ENCODE data around the gene AGTRAP.

AGTRAP gene

GRCh38 chr1:11752359-11753088, 16.6 kb downstream of the AGTRAP start:
- TF ChIP-seq POLR2A (IDR thresholded peaks at IDR 0.05; ENCODE audit: low read depth, low read length) = no peak
- no peak for TF ChIP-seq TAF1 (IDR thresholded peaks at IDR 0.05; ENCODE audit: borderline replicate concordance, low read depth, low read length)
- no peak for TF ChIP-seq POLR2AphosphoS5 (IDR thresholded peaks at IDR 0.05; ENCODE audit: low read depth, low read length)
- FAIRE-seq = no peak
- DNase-seq (ENCODE audit: insufficient read length) = no peak

- FAIRE-seq (no peak), DNase-seq (ENCODE audit: insufficient read length) (no peak)
- TF ChIP-seq POLR2A (IDR thresholded peaks at IDR 0.05; ENCODE audit: low read depth, low read length) (no peak), POLR2AphosphoS5 (IDR thresholded peaks at IDR 0.05; ENCODE audit: low read depth, low read length) (no peak), TAF1 (IDR thresholded peaks at IDR 0.05; ENCODE audit: borderline replicate concordance, low read depth, low read length) (no peak)
These were observed 17.7 kb downstream of the AGTRAP start for GRCh38 chr1:11753555-11754208.

- TF ChIP-seq POLR2AphosphoS5 (IDR thresholded peaks at IDR 0.05; ENCODE audit: low read depth, low read length) (no peak), POLR2A (IDR thresholded peaks at IDR 0.05; ENCODE audit: low read depth, low read length) (no peak), TAF1 (IDR thresholded peaks at IDR 0.05; ENCODE audit: borderline replicate concordance, low read depth, low read length) (no peak)
- DNase-seq (ENCODE audit: insufficient read length) = no peak
- FAIRE-seq = no peak
These were observed 21.1 kb downstream of the AGTRAP start for GRCh38 chr1:11757047-11757446.

GRCh38 chr1:11759791-11760190, 23.9 kb downstream of the AGTRAP start:
- TF ChIP-seq POLR2AphosphoS5 (IDR thresholded peaks at IDR 0.05; ENCODE audit: low read depth, low read length) (no peak), POLR2A (IDR thresholded peaks at IDR 0.05; ENCODE audit: low read depth, low read length) (no peak), TAF1 (IDR thresholded peaks at IDR 0.05; ENCODE audit: borderline replicate concordance, low read depth, low read length) (no peak)
- FAIRE-seq (no peak), DNase-seq (ENCODE audit: insufficient read length) (no peak)

DNA sequence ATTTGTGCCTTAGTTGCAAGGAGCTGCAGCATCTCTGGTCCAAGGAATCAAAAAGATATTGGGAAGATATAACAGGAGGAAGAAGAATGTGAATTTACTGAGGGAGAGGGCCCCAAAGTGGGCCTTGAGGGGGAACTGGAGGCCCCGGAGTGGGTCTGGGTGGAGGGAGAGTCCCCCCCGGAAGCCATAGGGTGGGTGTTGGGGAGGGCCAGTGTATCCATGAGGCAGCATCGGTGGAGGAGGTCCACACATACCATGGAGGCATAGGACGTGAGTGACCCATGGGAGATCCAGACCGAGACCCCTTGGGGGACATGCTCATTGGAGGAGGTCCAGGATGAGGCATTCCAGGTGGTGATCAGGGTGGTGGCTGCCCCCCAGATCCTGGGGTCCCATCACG, 25.3 kb downstream of the AGTRAP start:
- DNase-seq (ENCODE audit: insufficient read length) = no peak
- TF ChIP-seq TAF1 (IDR thresholded peaks at IDR 0.05; ENCODE audit: borderline replicate concordance, low read depth, low read length) = no peak
- no peak for TF ChIP-seq POLR2A (IDR thresholded peaks at IDR 0.05; ENCODE audit: low read depth, low read length)
- TF ChIP-seq POLR2AphosphoS5 (IDR thresholded peaks at IDR 0.05; ENCODE audit: low read depth, low read length) = no peak
- FAIRE-seq = no peak

GRCh38 chr1:11761988-11762406, 26.1 kb downstream of the AGTRAP start, which contains the start of gene C1orf167:
C1orf167 (plus strand) TSS chr1:11762193; CDS start chr1:11764401, 2,208 bp downstream.
- FAIRE-seq (no peak), DNase-seq (ENCODE audit: insufficient read length) (no peak)
- TF ChIP-seq POLR2AphosphoS5 (IDR thresholded peaks at IDR 0.05; ENCODE audit: low read depth, low read length) (no peak), POLR2A (IDR thresholded peaks at IDR 0.05; ENCODE audit: low read depth, low read length) (no peak), TAF1 (IDR thresholded peaks at IDR 0.05; ENCODE audit: borderline replicate concordance, low read depth, low read length) (no peak)

- TF ChIP-seq TAF1 (IDR thresholded peaks at IDR 0.05; ENCODE audit: borderline replicate concordance, low read depth, low read length) = no peak
- TF ChIP-seq POLR2AphosphoS5 (IDR thresholded peaks at IDR 0.05; ENCODE audit: low read depth, low read length) = no peak
- no peak for TF ChIP-seq POLR2A (IDR thresholded peaks at IDR 0.05; ENCODE audit: low read depth, low read length)
- FAIRE-seq (no peak), DNase-seq (ENCODE audit: insufficient read length) (no peak)
These were observed 28.2 kb downstream of the AGTRAP start for GRCh38 chr1:11764115-11764514.

DNA sequence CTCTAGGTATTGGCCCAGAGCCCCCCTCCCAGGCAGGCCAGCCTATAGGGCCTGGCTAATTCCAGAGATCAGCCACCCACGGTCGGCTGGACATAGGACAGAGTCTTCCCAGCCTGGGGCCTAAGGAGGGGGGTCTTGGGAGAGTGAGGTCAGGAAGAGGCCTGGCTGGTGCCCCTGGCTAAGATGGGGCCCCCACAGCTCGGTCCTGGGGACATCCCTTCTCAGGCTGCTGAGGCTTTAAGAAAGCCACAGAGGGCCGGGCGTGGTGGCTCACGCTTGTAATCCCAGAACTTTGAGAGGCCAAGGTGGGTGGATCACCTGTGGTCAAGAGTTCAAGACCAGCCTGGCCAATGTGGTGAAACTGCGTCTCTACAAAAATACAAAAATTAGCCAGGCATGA, 28.6 kb downstream of the AGTRAP start:
- FAIRE-seq = no peak
- DNase-seq (ENCODE audit: insufficient read length) = no peak
- no peak for TF ChIP-seq POLR2AphosphoS5 (IDR thresholded peaks at IDR 0.05; ENCODE audit: low read depth, low read length)
- TF ChIP-seq POLR2A (IDR thresholded peaks at IDR 0.05; ENCODE audit: low read depth, low read length) = no peak
- TF ChIP-seq TAF1 (IDR thresholded peaks at IDR 0.05; ENCODE audit: borderline replicate concordance, low read depth, low read length) = no peak

GRCh38 chr1:11765661-11766428, 29.9 kb downstream of the AGTRAP start:
- DNase-seq (ENCODE audit: insufficient read length) = no peak
- TF ChIP-seq TAF1 (IDR thresholded peaks at IDR 0.05; ENCODE audit: borderline replicate concordance, low read depth, low read length) (no peak), POLR2AphosphoS5 (IDR thresholded peaks at IDR 0.05; ENCODE audit: low read depth, low read length) (no peak), POLR2A (IDR thresholded peaks at IDR 0.05; ENCODE audit: low read depth, low read length) (no peak)
- FAIRE-seq = no peak

GRCh38 chr1:11766429-11766776, 30.5 kb downstream of the AGTRAP start:
- TF ChIP-seq POLR2AphosphoS5 (IDR thresholded peaks at IDR 0.05; ENCODE audit: low read depth, low read length) (no peak), TAF1 (IDR thresholded peaks at IDR 0.05; ENCODE audit: borderline replicate concordance, low read depth, low read length) (no peak), POLR2A (IDR thresholded peaks at IDR 0.05; ENCODE audit: low read depth, low read length) (no peak)
- DNase-seq (ENCODE audit: insufficient read length) = no peak
- no peak for FAIRE-seq

- DNase-seq (ENCODE audit: insufficient read length) = no peak
- FAIRE-seq = no peak
- TF ChIP-seq POLR2AphosphoS5 (IDR thresholded peaks at IDR 0.05; ENCODE audit: low read depth, low read length) = no peak
- TF ChIP-seq POLR2A (IDR thresholded peaks at IDR 0.05; ENCODE audit: low read depth, low read length) = no peak
- TF ChIP-seq TAF1 (IDR thresholded peaks at IDR 0.05; ENCODE audit: borderline replicate concordance, low read depth, low read length) = no peak
These were observed 32.2 kb downstream of the AGTRAP start for GRCh38 chr1:11767922-11768704.
